BE2C (cell line): Measurements from ENCODE around the gene COL6A2.

Experiments used
- DNase-seq: peaks from one replicate; pipeline ENCODE4 v3.0.0-alpha.2; 2020
- H3K27me3 ChIP-seq: fragments of 250-450 bp; sonication (Bioruptor Pico); 2 replicates; pipeline ENCODE4 v1.5.1; 2020; ENCODE audit warnings: mild to moderate bottlenecking
- H3K36me3 ChIP-seq: fragments of 250-450 bp; sonication (Bioruptor Pico); 2 replicates; pipeline ENCODE4 v1.5.1; 2020; ENCODE audit warnings: mild to moderate bottlenecking
- H3K4me1 ChIP-seq: fragments of 250-450 bp; sonication (Bioruptor Pico); 2 replicates; pipeline ENCODE4 v1.5.1; 2020
- H3K4me3 ChIP-seq: 2 replicates; pipeline ENCODE4 v1.5.1; 2011; ENCODE audit warnings: low read depth, low read length
- H3K9me3 ChIP-seq: fragments of 250-450 bp; sonication (Bioruptor Pico); 2 replicates; pipeline ENCODE4 v1.5.1; 2020
- TF ChIP-seq, protein P1 (sequence below): IDR thresholded peaks from 2 replicates; pipeline ENCODE4 v1.5.1; 2012; ENCODE audit warnings: mild to moderate bottlenecking, low read depth, low read length

The COL6A2 gene

GRCh38 chr21:46095814-46096595 is 1.9 kb upstream of the COL6A2 start:
- Histone ChIP-seq H3K9me3 (no peaks in the 10 kb centered on the region), H3K4me1 (no peaks in the 10 kb centered on the region), H3K36me3 (no peaks in the 10 kb centered on the region), H3K4me3 (no peak overlapping the region), H3K27me3 (no peaks in the 10 kb centered on the region; the same call in 1 of the 2 replicates)
- no peak for DNase-seq
- TF ChIP-seq, protein P1, sequence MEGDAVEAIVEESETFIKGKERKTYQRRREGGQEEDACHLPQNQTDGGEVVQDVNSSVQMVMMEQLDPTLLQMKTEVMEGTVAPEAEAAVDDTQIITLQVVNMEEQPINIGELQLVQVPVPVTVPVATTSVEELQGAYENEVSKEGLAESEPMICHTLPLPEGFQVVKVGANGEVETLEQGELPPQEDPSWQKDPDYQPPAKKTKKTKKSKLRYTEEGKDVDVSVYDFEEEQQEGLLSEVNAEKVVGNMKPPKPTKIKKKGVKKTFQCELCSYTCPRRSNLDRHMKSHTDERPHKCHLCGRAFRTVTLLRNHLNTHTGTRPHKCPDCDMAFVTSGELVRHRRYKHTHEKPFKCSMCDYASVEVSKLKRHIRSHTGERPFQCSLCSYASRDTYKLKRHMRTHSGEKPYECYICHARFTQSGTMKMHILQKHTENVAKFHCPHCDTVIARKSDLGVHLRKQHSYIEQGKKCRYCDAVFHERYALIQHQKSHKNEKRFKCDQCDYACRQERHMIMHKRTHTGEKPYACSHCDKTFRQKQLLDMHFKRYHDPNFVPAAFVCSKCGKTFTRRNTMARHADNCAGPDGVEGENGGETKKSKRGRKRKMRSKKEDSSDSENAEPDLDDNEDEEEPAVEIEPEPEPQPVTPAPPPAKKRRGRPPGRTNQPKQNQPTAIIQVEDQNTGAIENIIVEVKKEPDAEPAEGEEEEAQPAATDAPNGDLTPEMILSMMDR = no peak

GRCh38 chr21:46096596-46097335 is 1.1 kb upstream of the COL6A2 start:
- Histone ChIP-seq H3K4me3 (no peak overlapping the region), H3K9me3 (no peaks in the 10 kb centered on the region), H3K27me3 (no peaks in the 10 kb centered on the region; the same call in 1 of the 2 replicates), H3K4me1 (no peaks in the 10 kb centered on the region), H3K36me3 (no peaks in the 10 kb centered on the region)
- DNase-seq = peak; percentile 11
- TF ChIP-seq, protein P1 = no peak

- Histone ChIP-seq H3K9me3 (no peaks in the 10 kb centered on the region), H3K4me3 (peak overlapping the region; percentile 34; the same call in 1 of the 2 replicates), H3K4me1 (no peaks in the 10 kb centered on the region), H3K36me3 (no peaks in the 10 kb centered on the region), H3K27me3 (no peaks in the 10 kb centered on the region; the same call in 1 of the 2 replicates)
- no peak for DNase-seq
- TF ChIP-seq, protein P1 = no peak
These were observed 610 bp downstream of the COL6A2 start for GRCh38 chr21:46098303-46099141.

DNA sequence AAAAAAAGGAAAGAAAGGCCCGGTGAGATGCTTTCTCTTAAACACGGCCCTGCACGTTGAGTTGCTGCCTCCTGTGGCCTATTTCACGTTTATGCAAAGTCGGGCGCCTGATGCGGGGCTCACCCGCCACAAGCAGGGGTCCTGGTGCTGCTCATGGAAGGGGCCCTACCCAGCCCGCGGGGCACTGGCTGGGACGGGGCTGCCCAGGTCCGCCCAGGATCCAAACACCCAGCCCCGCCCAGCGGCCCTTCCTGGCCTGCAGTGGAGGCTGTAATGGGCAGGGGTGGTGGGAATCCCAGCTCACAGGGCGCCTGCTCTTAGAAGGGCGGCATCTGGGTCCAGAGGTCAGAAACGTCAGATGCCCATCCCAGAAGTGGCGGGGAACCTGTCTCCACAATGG is 1.6 kb downstream of the COL6A2 start:
- H3K4me3 ChIP-seq = no peak overlapping the region
- DNase-seq = no peak
- TF ChIP-seq, protein P1 = no peak

DNA sequence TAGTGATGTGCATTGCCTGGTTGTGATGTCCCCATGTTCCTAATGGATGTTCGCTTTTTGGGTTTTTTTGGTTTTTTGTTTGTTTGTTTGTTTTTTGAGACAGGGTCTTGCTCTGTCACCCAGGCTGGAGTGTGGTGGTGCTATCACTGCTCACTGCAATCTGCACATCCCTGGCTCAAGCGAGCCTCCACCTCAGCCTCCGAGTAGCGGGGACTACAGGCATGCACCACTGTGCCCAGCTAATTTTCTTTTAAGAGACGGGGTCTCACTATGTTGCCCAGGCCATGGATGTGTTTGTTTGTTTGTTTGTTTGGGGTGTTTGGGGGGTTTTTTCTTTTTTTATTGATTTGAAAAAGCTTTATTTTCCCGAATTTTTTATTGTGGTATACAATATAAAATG is 2.1 kb downstream of the COL6A2 start:
- no peaks in the 10 kb centered on the region for H3K36me3 ChIP-seq
- no peak overlapping the region for H3K4me3 ChIP-seq
- H3K27me3 ChIP-seq = no peaks in the 10 kb centered on the region; the same call in 1 of the 2 replicates
- H3K4me1 ChIP-seq = no peaks in the 10 kb centered on the region
- TF ChIP-seq, protein P1 = no peak
- H3K9me3 ChIP-seq = no peaks in the 10 kb centered on the region; the same call in 1 of the 2 replicates
- no peak for DNase-seq

More for the DNA sequence above, 1.6 kb downstream of the COL6A2 start:
- Histone ChIP-seq H3K4me1 (no peaks in the 10 kb centered on the region), H3K36me3 (no peaks in the 10 kb centered on the region), H3K9me3 (no peaks in the 10 kb centered on the region), H3K27me3 (no peaks in the 10 kb centered on the region; the same call in 1 of the 2 replicates)
